GM12864 (cell line): Measurements from ENCODE around the gene NIPAL4.

Experiments
- DNase-seq: peaks from one replicate; pipeline ENCODE4 v3.0.0-alpha.2; 2011; ENCODE audit warnings: low read depth
- H3K4me3 ChIP-seq: 2 replicates; pipeline ENCODE4 v1.5.1; 2011; ENCODE audit warnings: mild to moderate bottlenecking, low read depth, low read length, control low read depth
- CTCF ChIP-seq: IDR thresholded peaks from 2 replicates; pipeline ENCODE4 v1.5.1; 2011; ENCODE audit warnings: low read depth, mild to moderate bottlenecking, moderate library complexity, low read length, control low read depth, inconsistent platforms; ENCODE audit errors: missing control alignments

NIPAL4 gene

GRCh38 chr5:157513182-157513581 is 53.2 kb downstream of the NIPAL4 start:
- no peak overlapping the region for H3K4me3 ChIP-seq
- DNase-seq, result no peak
- no peak for TF ChIP-seq CTCF

GRCh38 chr5:157514974-157515373 is 55.0 kb downstream of the NIPAL4 start:
- H3K4me3 ChIP-seq, result no peak overlapping the region
- TF ChIP-seq CTCF, result no peak
- DNase-seq, result no peak

- no peak overlapping the region for H3K4me3 ChIP-seq
- TF ChIP-seq CTCF, result no peak
- DNase-seq, result no peak
Observed at GRCh38 chr5:157516006-157516405, 56.0 kb downstream of the NIPAL4 start.

GRCh38 chr5:157516626-157517325 is 56.8 kb downstream of the NIPAL4 start:
- TF ChIP-seq CTCF, result no peak
- no peak for DNase-seq
- no peak overlapping the region for H3K4me3 ChIP-seq

GRCh38 chr5:157518963-157519362 is 59.0 kb downstream of the NIPAL4 start:
- no peak for TF ChIP-seq CTCF
- H3K4me3 ChIP-seq, result no peak overlapping the region
- DNase-seq, result no peak

- DNase-seq, result no peak
- TF ChIP-seq CTCF, result no peak
- H3K4me3 ChIP-seq, result no peak overlapping the region
Observed at GRCh38 chr5:157519579-157520253, 59.7 kb downstream of the NIPAL4 start.
